Gastroesophageal sphincter (tissue), 4 donors: Measurements from ENCODE around the gene WDR75. TPM values are rescaled to one million over a fixed set of nuclear protein-coding genes. Genes with fewer than 3 reads are reported as not detected.

Experiments
- ATAC-seq: fragments of 150-250 bp; one replicate; pipeline ENCODE4 v1.9.1; 2016; ENCODE audit warnings: mild to moderate bottlenecking, moderate library complexity
- H3K27ac ChIP-seq, 4 donors: fragments of 200-600 bp; sonication (generic) in 3 of 4; 1 replicate in 3 of 4; 2 replicates in 1 of 4; pipeline ENCODE4 v1.5.1; 2016 to 2019
- H3K27me3 ChIP-seq: fragments of 200-600 bp; sonication (generic); one replicate; pipeline ENCODE4 v1.5.1; 2019
- H3K36me3 ChIP-seq, 2 donors: fragments of 200-600 bp; sonication (generic); one replicate each; pipeline ENCODE4 v1.5.1; 2019; ENCODE audit warnings: control low read depth in 1 of 2
- H3K4me1 ChIP-seq, 3 donors: fragments of 200-600 bp; sonication (generic); 1 replicate in 2 of 3; 2 replicates in 1 of 3; pipeline ENCODE4 v1.5.1; 2016 to 2019; ENCODE audit warnings: control low read depth in 2 of 3
- H3K4me3 ChIP-seq, 2 donors: fragments of 200-600 bp; sonication (generic); one replicate each; pipeline ENCODE4 v1.5.1; 2019; ENCODE audit warnings: mild to moderate bottlenecking in 1 of 2, moderate library complexity in 1 of 2
- H3K9me3 ChIP-seq, 3 donors: fragments of 200-600 bp; sonication (generic); one replicate each; pipeline ENCODE4 v1.5.1; 2017 to 2019; ENCODE audit warnings: control low read depth in 2 of 3
- EP300 ChIP-seq: sonication (generic); formaldehyde crosslinking; IDR thresholded peaks from one replicate; pipeline ENCODE4 v1.6.1; 2017; ENCODE audit warnings: antibody characterized with exemption, mild to moderate bottlenecking
- POLR2A ChIP-seq, 2 donors: fragments of 450-650 bp; IDR thresholded peaks; one replicate each; pipeline ENCODE4 v1.6.1; 2017; ENCODE audit warnings: antibody characterized with exemption in 2 of 2, mild to moderate bottlenecking in 2 of 2, moderate library complexity in 1 of 2
- POLR2AphosphoS5 ChIP-seq: sonication (generic); formaldehyde crosslinking; IDR thresholded peaks from one replicate; pipeline ENCODE4 v1.6.1; 2017; ENCODE audit warnings: antibody characterized with exemption
- WGBS, 2 donors: methylation state at CpG; one replicate each; pipeline ENCODE4 v1.1.5; 2018; ENCODE audit warnings: low coverage in 1 of 2; 5-methylcytosine and 5-hydroxymethylcytosine counted together
- total RNA-seq, 4 donors: library from RNA; depleted of rRNA; stranded (reverse); fragments of >200 nt; gene quantifications; one replicate each; pipeline ENCODE4 v1.1.0, GENCODE V29; 2016
- TF ChIP-seq, protein P1 (sequence below), 4 experiments: fragments of 200-600 bp in 2 of 4; fragments of 450-650 bp in 2 of 4; sonication (generic) in 1 of 4; IDR thresholded peaks; one replicate each; pipeline ENCODE4 v1.5.1; 2017 to 2019; ENCODE audit warnings: antibody characterized with exemption in 4 of 4, mild to moderate bottlenecking in 2 of 4, moderate library complexity in 2 of 4

WDR75 gene
- total RNA-seq, 4 donors from 2014 or later = 19.7 to 42.6 (median 28.3) TPM

DNA sequence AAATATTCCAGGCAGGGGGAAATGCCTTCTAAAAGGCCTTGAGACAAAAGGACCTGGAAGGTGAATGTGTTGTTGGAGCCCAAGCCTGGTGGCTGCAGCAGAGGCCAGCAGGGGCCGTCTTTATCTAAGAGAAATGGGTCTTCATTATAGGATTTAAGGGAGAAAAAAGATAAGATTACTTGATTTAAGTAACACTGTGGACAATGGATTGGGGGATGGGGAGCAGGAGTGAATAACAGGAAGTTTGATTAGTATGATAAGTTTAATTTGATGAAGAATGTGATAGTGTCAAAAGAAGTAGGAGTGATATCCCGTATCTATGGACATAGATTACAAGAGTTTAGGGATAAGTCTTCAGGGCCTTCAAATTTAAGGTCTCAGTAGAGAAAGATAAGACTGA lies 64.2 kb downstream of the WDR75 start:
- no peaks in the 10 kb centered on the region for H3K36me3 ChIP-seq
- H3K27ac ChIP-seq = no peak overlapping the region
- no peak for ATAC-seq
- H3K4me3 ChIP-seq = no peak overlapping the region
- WGBS, 2 donors = 93 to 95% methylated on average over 2 of the region's 2 CpGs
- no peaks in the 10 kb centered on the region for H3K4me1 ChIP-seq
- H3K27me3 ChIP-seq = no peaks in the 10 kb centered on the region
- H3K9me3 ChIP-seq = no peaks in the 10 kb centered on the region
- TF ChIP-seq POLR2A (IDR thresholded peaks at IDR 0.05) (no peak), EP300 (no peak), POLR2AphosphoS5 (no peak)
- TF ChIP-seq, protein P1, sequence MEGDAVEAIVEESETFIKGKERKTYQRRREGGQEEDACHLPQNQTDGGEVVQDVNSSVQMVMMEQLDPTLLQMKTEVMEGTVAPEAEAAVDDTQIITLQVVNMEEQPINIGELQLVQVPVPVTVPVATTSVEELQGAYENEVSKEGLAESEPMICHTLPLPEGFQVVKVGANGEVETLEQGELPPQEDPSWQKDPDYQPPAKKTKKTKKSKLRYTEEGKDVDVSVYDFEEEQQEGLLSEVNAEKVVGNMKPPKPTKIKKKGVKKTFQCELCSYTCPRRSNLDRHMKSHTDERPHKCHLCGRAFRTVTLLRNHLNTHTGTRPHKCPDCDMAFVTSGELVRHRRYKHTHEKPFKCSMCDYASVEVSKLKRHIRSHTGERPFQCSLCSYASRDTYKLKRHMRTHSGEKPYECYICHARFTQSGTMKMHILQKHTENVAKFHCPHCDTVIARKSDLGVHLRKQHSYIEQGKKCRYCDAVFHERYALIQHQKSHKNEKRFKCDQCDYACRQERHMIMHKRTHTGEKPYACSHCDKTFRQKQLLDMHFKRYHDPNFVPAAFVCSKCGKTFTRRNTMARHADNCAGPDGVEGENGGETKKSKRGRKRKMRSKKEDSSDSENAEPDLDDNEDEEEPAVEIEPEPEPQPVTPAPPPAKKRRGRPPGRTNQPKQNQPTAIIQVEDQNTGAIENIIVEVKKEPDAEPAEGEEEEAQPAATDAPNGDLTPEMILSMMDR (IDR thresholded peaks at IDR 0.05) = no peak

DNA sequence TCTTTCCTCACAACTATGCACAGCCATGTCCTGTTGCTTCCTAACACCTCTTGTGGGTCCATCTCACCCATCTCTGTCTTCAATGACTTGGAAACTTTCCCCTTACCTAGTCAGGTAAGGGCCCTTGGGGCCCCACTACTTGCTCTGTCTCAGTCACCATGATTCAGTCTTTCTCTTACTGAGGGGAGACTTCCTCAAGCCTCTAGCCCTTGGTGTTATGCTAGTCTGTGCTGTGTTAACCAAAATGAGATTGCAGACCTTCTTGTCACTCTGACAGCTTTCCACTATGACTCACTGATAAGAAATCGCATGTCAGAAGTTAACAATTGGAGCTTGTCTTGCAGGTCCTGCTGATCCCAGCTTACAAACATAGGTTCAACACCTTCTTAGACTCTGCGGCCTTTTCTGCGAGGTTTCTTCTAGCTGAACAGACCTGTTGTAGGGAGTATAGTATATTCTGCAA lies 65.3 kb downstream of the WDR75 start:
- no peaks in the 10 kb centered on the region for H3K36me3 ChIP-seq
- TF ChIP-seq EP300 (no peak), POLR2A (IDR thresholded peaks at IDR 0.05) (no peak), POLR2AphosphoS5 (no peak)
- TF ChIP-seq, protein P1 (IDR thresholded peaks at IDR 0.05) = no peak
- H3K27ac ChIP-seq = no peak overlapping the region
- no peaks in the 10 kb centered on the region for H3K9me3 ChIP-seq
- WGBS, 2 donors = 80 to 83% methylated on average over 2 to 3 of the region's 3 CpGs
- H3K4me3 ChIP-seq = no peak overlapping the region
- no peaks in the 10 kb centered on the region for H3K4me1 ChIP-seq
- ATAC-seq = no peak
- no peaks in the 10 kb centered on the region for H3K27me3 ChIP-seq

DNA sequence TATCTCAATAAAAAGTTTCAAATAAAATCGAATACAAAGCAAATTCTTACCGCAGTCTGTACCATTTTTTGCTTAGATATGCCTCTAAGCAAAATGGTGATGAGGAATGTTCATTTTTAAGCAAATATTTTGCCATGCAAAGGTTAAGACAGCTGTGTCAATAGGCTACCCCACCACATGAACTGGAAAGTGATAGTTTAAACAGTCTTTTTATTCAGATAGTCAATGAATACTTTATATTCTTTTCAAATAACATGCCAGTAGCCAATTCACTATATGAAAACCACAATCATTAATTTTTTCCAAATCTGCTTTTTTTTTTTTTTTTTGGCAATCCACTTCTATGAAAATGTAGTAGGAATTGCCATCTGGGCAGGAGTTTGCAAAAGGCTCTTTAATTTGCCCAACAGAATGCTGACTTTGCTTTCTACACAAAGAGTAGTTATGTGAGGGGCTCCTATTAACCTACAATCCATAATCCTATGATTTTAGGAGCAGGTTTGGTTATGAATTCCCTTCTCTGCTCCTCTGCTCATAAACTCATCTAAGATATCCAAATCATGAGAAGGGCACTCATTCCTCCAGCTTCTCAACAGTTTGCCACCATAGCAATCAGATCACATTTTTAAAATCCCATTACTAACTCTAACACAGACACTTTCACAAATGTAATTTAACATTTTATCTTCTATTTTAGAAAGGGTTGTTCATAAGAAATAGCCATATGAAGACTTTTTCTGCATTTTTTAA lies 70.1 kb downstream of the WDR75 start:
- no peak for ATAC-seq
- no peaks in the 10 kb centered on the region for H3K27me3 ChIP-seq
- peaks cover 0 to 2% (median 0%) of the 10 kb centered on the region in 3 donors for H3K4me1 ChIP-seq
- no peaks in the 10 kb centered on the region for H3K36me3 ChIP-seq
- TF ChIP-seq POLR2A (IDR thresholded peaks at IDR 0.05) (no peak), POLR2AphosphoS5 (no peak), EP300 (no peak)
- TF ChIP-seq, protein P1 (IDR thresholded peaks at IDR 0.05) = no peak
- H3K9me3 ChIP-seq = no peaks in the 10 kb centered on the region
- no peak overlapping the region for H3K27ac ChIP-seq
- WGBS, 2 donors = 93 to 95% methylated on average over 2 of the region's 2 CpGs
- H3K4me3 ChIP-seq = no peak overlapping the region

DNA sequence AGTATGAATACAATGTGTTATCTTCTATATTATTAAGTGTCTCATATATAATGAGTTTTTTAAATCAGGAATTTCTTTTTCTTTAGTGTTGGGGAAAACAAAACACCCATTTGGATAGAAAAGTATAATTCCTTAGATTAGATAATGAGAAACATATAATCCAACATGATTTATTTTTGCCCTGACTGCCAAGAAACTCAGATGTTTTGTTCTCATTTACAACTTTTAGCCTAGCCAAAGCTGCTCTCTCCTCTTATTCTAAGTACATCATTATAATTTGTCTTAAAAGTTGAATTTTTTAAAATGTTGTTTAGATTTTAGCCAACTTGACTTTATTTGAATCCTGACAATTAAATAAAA lies 70.7 kb downstream of the WDR75 start:
- no peak for ATAC-seq
- H3K27ac ChIP-seq = no peak overlapping the region
- peaks cover 0 to 2% (median 0%) of the 10 kb centered on the region in 3 donors for H3K4me1 ChIP-seq
- H3K4me3 ChIP-seq = no peak overlapping the region
- no peaks in the 10 kb centered on the region for H3K9me3 ChIP-seq
- no peaks in the 10 kb centered on the region for H3K36me3 ChIP-seq
- H3K27me3 ChIP-seq = no peaks in the 10 kb centered on the region
- TF ChIP-seq EP300 (no peak), POLR2A (IDR thresholded peaks at IDR 0.05) (no peak)

DNA sequence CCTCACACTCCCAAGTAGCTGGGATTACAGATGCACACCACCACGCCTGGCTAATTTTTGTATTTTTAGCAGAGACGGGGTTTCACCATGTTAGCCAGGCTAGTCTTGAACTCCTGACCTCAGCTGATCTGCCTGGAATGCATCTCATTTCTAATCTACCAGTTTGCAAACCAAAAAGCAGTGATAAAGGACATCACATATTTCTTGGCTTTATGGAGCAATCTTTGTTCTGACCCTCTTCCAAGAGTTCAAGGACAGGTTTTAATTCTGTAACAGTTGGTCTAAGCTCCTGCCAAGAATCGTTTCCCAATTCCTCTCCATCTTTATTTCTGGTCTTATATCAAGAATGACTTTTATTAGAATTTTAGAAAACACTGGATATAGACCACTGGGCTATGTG lies 71.6 kb downstream of the WDR75 start:
- WGBS, 2 donors = 56 to 69% methylated on average over 2 to 3 of the region's 3 CpGs
- H3K36me3 ChIP-seq = no peaks in the 10 kb centered on the region
- H3K27ac ChIP-seq = no peak overlapping the region
- no peak overlapping the region for H3K4me3 ChIP-seq
- no peaks in the 10 kb centered on the region for H3K9me3 ChIP-seq
- H3K27me3 ChIP-seq = no peaks in the 10 kb centered on the region
- TF ChIP-seq POLR2A (IDR thresholded peaks at IDR 0.05) (no peak), EP300 (no peak), POLR2AphosphoS5 (no peak)
- TF ChIP-seq, protein P1 (IDR thresholded peaks at IDR 0.05) = no peak
- peaks cover 0 to 2% (median 0%) of the 10 kb centered on the region in 3 donors for H3K4me1 ChIP-seq
- ATAC-seq = no peak
